Stimulated activated CD4-positive, alpha-beta T cell treated with anti-CD3 and anti-CD28 coated beads, Interleukin-4, amount 100 ng/mL, for 4 hours (primary cell): ENCODE data around the gene INTS3.

Experiments used
- DNase-seq, 2 experiments: peaks; one replicate each; pipeline ENCODE4 v3.0.0-alpha.2; 2020

The INTS3 gene, protein sequence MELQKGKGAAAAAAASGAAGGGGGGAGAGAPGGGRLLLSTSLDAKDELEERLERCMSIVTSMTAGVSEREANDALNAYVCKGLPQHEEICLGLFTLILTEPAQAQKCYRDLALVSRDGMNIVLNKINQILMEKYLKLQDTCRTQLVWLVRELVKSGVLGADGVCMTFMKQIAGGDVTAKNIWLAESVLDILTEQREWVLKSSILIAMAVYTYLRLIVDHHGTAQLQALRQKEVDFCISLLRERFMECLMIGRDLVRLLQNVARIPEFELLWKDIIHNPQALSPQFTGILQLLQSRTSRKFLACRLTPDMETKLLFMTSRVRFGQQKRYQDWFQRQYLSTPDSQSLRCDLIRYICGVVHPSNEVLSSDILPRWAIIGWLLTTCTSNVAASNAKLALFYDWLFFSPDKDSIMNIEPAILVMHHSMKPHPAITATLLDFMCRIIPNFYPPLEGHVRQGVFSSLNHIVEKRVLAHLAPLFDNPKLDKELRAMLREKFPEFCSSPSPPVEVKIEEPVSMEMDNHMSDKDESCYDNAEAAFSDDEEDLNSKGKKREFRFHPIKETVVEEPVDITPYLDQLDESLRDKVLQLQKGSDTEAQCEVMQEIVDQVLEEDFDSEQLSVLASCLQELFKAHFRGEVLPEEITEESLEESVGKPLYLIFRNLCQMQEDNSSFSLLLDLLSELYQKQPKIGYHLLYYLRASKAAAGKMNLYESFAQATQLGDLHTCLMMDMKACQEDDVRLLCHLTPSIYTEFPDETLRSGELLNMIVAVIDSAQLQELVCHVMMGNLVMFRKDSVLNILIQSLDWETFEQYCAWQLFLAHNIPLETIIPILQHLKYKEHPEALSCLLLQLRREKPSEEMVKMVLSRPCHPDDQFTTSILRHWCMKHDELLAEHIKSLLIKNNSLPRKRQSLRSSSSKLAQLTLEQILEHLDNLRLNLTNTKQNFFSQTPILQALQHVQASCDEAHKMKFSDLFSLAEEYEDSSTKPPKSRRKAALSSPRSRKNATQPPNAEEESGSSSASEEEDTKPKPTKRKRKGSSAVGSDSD

DNA sequence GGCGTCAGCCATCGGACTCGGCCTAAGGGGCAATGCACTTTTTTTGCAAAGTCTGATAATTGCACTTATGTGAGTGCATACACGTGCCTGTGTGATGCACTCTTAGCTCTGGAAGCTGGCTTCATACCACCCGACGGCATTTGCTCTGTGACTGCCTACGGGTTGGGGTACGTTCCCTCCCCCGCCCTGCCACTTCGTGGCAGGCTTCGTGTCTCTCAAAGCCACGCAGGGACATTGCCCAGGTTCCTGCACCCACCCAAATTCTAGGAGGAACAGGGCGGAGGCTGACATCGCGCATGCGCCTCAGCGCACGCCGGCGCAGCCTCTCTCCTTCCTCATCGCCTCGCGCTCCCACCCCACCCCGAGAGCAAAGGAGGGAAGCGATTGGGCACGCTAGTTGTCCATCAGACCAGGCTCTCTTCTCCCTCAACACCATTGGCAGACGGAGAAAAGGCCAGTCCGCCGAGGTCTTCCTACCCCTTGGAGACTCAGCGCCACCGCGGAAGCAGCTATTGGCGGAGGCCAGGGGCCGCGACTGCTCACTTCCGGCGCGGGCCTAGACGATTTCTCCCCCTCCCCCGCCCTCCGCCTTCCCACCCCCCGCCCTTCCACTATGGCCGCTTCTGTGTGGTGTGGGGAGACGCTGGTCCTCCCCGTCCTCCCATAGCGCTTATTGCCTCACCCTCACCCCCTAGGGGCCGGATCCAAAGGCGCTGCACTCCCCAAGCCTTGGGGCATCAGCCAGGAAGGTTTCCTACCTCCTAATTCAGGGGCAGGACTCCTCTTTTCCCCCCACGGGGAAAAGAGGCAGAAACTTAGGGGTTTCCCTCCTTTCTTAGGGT is at the start of gene INTS3:
INTS3 (plus strand) TSS at position 588 of the 842 bp plus-strand sequence. CDS start 585 bp downstream, outside the sequence.
- peak; percentile 95 to 100 for DNase-seq

DNA sequence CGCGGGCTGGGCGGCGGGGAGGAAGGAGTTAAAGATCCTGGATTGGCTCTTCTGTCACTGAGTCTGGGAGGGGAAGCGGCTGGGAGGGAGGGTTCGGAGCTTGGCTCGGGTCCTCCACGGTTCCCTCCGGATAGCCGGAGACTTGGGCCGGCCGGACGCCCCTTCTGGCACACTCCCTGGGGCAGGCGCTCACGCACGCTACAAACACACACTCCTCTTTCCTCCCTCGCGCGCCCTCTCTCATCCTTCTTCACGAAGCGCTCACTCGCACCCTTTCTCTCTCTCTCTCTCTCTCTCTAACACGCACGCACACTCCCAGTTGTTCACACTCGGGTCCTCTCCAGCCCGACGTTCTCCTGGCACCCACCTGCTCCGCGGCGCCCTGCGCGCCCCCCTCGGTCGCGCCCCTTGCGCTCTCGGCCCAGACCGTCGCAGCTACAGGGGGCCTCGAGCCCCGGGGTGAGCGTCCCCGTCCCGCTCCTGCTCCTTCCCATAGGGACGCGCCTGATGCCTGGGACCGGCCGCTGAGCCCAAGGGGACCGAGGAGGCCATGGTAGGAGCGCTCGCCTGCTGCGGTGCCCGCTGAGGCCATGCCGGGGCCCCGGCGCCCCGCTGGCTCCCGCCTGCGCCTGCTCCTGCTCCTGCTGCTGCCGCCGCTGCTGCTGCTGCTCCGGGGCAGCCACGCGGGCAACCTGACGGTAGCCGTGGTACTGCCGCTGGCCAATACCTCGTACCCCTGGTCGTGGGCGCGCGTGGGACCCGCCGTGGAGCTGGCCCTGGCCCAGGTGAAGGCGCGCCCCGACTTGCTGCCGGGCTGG is 49.1 kb upstream of the INTS3 start, which contains the start of gene NPR1:
NPR1 (plus strand) TSS at position 170 of the 818 bp plus-strand sequence; CDS start at position 591, 421 bp downstream.
- DNase-seq: peak in 1 of 2 experiments; percentile 26

DNA sequence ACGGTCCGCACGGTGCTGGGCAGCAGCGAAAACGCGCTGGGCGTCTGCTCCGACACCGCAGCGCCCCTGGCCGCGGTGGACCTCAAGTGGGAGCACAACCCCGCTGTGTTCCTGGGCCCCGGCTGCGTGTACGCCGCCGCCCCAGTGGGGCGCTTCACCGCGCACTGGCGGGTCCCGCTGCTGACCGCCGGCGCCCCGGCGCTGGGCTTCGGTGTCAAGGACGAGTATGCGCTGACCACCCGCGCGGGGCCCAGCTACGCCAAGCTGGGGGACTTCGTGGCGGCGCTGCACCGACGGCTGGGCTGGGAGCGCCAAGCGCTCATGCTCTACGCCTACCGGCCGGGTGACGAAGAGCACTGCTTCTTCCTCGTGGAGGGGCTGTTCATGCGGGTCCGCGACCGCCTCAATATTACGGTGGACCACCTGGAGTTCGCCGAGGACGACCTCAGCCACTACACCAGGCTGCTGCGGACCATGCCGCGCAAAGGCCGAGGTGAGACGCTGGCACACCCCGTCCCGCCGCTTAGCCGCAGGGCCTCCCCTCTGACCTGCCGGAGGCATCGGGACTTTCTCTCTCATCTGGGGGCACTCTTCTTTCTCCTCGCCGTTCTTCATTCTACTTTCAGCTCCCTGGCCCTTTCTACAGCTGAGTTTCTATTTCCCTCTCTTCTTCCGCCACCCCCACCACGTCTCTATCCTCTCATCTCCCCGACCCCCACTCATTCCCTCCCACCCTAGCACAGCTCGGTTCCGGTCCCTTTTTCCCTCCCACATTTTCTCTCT is 48.3 kb upstream of the INTS3 start:
- DNase-seq: peak; percentile 30 to 34

DNA sequence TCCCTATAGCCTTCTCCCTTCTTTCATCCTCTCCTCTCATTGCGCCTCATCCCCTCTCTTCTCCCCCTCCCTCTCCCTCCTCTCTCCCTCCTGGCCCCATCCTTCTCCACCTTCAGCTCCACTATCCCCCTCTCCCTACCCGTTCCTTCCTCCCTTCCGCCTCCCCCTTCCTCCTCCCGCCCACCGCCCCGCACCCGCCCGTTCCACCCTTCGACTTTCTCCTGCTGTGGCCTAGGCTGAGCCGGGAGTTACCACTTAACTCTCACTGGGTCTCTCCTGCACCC is 47.8 kb upstream of the INTS3 start:
- DNase-seq: no peak

DNA sequence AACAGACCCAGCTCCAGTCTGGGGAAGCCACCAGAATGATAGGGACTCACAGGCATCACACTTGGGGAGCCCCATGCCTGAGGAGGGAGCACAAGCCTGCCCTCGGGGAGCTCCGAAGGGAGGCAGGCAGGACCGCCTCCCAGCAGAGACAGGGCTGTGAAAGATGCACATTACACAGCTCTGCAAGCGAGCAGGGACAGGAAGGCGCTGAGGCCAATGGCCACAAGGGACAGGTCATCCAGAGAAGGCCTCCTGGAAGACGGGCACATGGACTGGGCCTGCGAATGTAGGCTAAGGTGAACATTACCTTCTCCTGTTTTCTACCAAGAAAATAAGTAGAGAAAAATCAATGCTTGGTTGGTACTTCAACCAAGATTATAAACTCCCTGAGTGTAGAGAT is 45.1 kb upstream of the INTS3 start:
- DNase-seq: no peak

DNA sequence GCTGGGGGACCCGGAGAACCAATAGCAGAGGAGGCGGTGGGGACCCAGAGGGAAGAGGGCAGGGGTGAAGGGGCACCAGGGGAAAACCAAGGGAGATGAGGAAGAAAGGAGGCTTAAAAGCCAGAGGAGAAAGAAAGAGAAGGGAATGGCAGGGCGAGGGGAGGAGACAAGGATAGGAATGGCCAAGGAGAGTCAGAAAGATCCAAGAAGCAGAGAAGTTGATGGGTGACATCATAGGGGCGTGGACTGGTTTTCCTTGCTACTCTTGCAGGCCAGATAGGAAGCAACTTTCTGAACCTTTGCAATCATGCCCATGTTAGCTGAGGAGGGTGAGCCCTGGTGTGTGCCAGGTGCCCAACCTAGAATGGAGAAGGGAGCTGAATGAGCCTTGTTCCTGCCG is 44.0 kb upstream of the INTS3 start:
- DNase-seq: no peak

DNA sequence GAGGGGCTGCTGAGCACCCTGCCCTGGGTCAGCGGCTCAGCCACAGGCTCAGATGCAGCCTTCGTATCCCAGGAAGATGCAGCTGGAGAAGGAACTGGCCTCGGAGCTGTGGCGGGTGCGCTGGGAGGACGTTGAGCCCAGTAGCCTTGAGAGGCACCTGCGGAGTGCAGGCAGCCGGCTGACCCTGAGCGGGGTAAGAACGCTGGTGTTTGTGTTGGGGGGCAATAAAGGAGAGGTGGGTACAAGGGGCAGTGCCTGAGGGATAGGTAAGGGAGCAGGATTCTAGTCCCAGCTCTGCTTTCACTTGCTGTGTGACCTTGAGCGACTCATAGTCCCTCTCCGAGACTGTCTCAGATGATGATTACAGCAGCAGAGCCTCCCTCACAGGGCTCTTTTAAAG is 43.0 kb upstream of the INTS3 start:
- no peak for DNase-seq

DNA sequence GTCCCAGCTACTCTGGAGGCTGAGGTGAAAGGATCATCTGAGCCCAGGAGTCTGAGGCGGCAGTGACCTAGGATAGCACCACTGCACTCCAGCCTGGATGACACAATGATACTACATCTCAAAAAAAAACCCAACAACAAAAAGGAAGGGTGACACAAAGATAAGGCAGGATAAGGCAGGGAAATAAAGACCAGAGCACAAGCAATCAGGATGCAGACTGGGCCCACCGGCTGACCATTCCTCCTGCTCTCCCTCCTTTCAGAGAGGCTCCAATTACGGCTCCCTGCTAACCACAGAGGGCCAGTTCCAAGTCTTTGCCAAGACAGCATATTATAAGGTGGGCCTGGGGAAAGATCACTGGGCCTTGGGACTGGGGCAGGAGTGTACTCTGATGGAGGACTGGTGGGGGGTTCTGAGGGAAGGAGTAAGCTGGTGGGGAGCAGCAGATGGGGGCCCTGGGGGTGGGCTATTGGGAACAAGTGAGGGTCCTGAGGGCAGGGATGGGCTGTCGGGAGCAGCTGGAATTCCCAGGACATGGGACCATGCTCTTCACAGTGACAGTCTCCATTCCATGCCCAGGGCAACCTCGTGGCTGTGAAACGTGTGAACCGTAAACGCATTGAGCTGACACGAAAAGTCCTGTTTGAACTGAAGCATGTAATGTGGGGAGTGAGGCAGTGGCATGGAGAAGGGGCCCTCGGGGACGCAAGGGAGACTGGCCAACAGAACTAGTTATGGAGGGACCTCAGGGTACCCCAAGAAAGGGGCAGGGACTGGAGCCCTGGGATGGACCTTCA is 42.1 kb upstream of the INTS3 start:
- no peak for DNase-seq

DNA sequence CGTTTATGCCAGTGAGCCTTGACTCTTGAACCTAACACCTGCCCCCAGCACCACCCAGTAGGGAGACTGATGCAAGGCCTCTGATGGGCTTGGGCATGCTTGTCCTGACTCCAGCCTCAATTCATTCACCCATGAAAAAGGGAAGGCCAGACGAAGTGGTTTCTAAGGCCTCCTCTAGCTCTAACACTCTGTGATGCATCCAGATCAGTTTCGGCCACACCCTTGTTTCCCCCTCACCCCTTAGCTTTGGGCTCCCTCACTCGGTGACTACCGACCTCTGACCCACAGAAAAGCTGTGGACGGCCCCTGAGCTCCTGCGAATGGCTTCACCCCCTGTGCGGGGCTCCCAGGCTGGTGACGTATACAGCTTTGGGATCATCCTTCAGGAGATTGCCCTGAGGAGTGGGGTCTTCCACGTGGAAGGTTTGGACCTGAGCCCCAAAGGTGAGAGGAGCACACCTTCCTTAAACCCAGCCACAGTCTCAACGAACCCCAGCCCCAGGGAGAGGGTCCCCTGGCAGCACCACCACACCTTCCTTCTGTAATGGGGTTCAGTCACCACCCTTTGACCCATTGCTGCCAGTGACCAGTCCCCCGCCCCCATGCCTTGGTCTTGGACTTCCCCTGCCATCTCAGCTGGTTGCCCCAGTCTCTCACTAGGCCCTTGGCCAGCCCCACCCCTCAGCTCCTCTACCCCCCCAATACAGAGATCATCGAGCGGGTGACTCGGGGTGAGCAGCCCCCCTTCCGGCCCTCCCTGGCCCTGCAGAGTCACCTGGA is 40.3 kb upstream of the INTS3 start:
- no peak for DNase-seq

DNA sequence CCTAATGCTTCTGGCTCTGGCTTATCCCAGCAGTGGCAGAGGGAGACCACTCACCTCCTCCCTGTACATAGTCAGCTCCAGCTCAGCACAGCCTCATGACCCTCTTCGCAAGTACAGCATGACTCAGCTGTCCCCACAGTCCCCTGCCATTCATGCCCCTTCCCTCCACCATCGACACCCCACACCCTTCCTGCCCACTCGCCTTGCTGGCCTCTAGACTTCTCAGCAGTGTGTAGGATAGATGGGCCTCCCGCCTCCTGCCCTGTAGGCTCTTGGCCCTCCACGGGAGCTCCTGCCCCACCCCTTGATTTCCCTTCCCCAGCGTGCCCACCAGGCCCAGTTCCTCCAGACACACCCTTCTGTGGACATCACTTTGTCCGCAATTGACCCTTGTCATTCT is 39.6 kb upstream of the INTS3 start:
- DNase-seq: no peak

DNA sequence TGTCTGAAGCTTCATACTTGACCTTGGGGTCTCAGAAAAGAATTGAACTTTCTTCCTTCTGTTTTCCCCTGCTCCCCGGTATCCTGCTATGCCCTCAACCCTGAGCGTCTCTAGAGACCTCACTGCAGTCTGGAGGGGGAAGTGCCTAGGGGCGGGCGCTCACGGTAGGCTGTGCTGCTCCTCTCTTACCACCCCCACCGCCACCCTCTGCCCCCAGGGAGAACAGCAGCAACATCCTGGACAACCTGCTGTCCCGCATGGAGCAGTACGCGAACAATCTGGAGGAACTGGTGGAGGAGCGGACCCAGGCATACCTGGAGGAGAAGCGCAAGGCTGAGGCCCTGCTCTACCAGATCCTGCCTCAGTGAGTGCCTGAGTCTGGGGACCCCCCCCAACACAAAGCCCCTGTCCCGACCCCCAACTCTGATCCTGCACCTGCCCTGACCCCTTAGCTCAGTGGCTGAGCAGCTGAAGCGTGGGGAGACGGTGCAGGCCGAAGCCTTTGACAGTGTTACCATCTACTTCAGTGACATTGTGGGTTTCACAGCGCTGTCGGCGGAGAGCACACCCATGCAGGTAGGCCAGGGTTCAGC is 39.0 kb upstream of the INTS3 start:
- DNase-seq: no peak

DNA sequence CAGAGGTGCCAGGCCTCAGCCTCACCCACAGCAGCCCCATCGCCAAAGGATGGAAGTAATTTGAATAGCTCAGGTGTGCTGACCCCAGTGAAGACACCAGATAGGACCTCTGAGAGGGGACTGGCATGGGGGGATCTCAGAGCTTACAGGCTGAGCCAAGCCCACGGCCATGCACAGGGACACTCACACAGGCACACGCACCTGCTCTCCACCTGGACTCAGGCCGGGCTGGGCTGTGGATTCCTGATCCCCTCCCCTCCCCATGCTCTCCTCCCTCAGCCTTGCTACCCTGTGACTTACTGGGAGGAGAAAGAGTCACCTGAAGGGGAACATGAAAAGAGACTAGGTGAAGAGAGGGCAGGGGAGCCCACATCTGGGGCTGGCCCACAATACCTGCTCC is 34.4 kb upstream of the INTS3 start:
- DNase-seq: no peak

DNA sequence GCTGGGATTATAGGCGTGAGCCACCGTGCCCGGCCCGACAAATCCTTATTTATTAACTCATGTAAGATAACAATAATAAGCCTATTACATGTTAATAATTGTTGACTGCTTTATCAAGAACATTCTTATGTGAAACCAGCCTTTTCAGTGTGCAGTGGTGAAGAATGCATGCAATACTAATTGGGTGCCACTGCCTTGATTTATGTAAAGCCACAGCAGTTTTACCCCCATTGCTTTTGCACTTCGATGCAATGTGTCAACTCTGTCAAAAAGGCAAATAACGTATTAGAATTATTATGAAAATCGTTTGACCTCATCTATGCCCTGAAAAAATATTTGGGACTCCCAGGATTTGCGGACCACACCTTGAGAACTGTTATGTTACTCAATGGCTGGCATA is 31.1 kb upstream of the INTS3 start:
- no peak for DNase-seq

DNA sequence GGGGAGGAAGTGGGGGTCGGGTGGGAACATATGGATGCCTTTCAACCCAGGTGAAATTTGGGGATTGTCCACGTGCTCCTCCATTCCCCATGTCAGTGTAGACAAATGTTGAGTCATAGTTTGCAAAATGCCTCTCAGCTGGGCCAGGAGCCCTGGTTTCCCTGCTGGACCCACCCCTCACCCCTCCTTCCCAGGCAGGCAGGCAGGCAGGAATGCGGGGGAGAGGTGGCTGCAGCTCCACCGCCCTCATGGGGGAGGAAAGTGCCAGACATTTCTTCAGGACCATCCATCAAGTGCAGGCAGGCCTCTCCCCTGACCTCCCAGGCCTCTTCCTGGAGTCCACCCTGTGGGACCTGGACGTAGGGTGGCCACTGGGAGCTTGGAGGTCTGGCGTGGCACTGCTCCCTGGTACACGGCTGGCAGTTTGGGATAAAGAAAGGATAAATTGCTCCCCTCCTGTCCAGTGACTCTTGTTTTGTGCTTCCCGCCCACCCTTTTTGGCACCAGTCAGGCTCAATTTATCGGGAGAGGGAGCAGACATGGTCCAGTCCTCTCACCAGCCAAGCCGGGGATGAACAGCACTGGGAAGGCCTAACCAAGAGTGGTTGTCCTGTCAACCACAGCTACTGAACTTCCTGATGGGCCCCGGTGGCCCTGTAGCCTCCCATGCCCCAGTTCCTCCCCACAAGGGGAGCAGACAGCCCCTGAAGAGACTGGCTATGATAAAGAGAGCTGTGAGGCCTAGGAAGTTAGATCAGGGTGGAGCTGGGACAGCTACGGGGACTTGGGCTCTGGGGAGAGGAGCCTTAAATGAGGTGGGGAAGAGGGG is 30.4 kb upstream of the INTS3 start:
- DNase-seq: no peak

DNA sequence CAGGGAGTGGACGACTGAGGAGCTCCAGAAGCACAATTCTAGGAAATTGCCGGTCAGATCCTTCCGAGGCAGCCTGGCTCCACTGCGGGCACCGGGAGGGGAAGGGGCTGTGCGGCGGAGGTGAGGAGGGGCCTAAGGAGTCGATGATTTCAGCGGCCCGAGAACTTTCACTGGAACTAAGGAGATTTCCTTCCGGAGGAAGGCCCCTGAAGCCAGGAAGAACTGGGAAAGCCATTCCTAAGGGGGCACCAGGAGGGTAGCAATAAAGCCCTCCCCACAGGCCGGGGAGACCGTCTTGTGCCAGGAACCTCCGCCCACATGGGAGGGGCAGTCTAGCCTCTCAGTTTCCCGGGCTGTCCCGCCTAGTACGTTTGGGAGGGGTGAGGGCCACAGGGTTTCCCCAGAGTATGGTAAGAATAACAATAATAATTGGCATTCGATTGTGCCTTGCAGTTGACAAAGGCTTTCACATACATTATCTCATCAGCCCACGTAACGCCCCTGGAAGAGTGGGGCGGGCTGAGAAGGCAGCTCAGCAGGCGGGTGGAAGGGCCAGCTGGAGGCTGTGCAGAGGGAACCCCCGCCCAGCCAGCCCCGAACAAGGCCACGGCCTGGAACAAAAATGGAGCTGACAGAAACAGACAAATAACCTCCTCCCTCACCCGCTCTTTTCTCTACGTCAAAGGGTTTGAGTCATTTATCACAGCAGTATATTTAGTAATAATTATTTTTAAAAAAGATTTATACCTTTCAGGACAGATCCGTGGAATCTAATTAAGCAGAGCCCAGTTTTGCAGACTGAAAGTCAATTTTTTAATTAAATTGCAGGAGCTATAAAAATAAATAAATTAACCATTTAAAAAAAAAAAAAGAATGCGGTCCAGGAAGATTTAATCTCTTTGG is 29.6 kb upstream of the INTS3 start:
- DNase-seq: no peak

DNA sequence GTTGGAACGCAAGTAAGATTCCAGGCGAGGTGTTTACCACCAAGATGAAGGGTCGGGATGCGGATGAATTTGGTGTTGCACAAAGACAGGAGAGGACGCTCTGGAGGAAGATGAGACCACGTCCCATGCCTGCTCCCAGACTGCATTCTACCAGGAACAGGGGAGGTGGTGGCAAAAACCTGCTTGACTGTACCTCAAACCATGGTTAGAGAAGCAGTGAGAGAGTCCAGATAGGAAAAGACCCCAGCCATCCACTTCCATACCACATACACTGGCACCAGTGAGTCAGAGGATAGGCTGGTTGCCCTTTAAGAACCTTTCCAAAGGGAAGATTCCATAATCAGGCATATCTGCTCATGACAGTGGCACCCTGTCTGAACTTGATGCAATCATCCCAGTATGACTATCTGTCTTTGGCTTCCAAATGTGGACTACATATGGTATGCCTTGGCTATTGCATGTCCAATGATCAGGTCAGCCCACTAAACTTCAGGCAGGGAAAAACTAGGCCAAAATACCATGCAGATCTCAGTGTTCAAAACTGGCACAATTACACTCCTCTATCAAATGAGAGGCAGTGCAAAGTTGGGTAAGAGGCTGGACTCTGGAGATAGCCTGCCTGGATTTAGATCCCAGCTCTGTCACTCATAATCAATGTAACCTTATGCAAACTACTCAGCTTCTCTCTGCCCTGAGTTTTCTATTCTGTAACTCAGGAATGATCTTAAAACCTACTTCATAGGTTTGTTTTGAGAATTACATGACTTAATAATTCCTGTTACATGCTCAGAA is 28.7 kb upstream of the INTS3 start:
- no peak for DNase-seq
